ENCODE results near the gene OTULIN.

The OTULIN gene

GRCh38 chr5:14668181-14668591 is 3.7 kb downstream of the OTULIN start:
- DNase-seq (ENCODE audit: low spot score): no peak

DNA sequence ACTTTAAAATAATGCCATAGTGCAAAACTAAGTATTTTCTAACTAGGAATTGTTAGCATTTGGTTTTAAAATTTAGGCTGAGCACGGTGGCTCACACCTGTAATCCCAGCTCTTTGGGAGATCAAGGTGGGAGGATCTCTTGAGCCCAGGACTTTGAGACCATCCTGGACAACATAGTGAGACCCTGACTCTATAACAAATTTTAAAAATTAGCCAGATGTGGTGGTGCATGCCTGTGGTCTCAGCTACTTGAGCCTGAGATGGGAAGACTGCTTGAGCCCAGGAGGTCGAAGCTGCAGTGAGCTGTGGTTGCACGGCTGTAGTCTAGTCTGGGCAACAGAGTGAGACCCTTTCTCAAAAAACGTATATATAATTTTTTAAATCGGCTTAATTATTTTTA is 4.9 kb downstream of the OTULIN start:
- no peak for DNase-seq (ENCODE audit: low spot score)

DNA sequence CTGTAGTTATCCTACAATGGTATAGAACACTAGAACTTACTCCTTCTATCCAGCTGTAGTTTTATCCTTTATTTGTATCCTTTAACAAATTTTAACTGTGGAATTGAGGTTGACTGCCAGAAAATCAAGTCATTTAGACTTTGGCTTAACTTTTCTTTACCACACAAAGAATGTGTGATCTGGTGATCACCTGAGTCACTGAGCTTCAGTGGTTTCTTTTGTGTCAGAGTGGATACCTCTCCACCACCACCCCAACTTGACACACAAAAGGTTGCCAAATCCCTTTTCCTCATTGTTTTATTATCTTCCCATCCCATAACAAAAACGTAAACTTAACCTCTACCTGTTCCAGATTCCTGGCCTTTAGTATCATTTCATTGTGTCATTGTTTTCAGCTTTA is 5.5 kb downstream of the OTULIN start:
- DNase-seq (ENCODE audit: low spot score): no peak

DNA sequence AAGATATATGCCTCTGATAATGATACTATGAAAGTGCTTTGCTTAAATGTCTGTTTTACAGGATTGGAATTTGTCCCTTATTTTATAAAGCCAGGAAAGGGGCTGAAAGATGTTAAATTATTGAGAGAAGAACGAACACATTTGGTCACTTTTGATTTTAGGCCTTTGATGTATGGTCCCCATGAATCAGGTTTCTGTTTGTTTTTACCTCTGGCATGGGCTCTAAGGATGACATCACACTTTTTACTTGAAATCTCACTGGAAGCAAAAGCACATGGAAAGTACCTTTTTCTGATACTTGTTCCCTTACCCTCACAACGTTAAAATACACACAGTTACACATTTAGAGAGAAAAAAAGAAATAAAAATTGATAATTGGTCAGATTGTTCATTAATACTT is 6.9 kb downstream of the OTULIN start:
- DNase-seq (ENCODE audit: low spot score): no peak

GRCh38 chr5:14672082-14672481 is 7.6 kb downstream of the OTULIN start:
- DNase-seq (ENCODE audit: low spot score): no peak

- DNase-seq (ENCODE audit: low spot score): no peak
Observed at GRCh38 chr5:14672484-14673394, 8.2 kb downstream of the OTULIN start.

GRCh38 chr5:14673443-14673842 is 8.9 kb downstream of the OTULIN start:
- no peak for DNase-seq (ENCODE audit: low spot score)

DNA sequence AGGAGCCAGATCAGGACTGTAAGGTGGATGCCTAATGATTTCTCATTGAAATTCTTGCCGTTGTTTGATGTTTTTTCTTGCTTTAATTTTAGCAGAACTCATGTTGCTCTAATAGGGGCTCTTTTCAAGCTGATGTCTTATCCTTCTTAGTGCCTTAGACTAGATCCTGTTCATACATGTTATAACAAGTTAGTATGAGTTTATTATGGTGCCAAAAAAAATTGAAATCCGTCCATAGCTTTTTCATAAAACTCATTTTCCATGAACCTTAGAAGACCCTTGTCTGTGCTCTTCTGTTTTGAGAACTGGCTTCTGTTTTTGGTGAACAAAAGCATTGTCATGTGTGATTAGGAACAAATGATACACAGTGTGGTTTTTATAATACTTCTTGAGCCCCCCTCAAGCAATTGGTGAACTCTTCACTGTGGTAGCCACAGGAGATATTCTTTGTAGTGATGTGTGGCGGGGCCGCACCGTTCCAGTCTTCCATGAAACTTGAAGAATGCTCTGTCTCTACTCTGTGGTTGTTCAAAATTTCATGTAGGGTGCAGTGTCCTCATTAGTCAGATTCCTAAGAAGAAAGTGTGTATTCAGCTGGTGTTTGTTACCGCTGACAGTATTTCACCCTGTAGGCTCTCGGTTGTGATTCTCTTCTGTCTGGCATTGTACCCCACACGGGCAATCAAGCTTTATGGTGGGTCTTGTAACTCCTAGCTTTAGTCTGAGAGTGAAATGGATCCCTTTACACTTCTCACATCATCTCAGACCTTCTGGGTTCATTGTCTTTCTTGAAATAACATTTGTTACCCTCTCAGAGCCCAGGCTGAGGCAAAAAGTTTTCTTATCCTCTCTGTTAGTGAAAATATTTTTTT is 10.7 kb downstream of the OTULIN start:
- no peak for DNase-seq (ENCODE audit: low spot score)

- no peak for DNase-seq (ENCODE audit: low spot score)
Observed at GRCh38 chr5:14675865-14676300, 11.4 kb downstream of the OTULIN start.

- no peak for DNase-seq (ENCODE audit: low spot score)
Observed at GRCh38 chr5:14676320-14676719, 11.8 kb downstream of the OTULIN start.

- DNase-seq (ENCODE audit: low spot score): no peak
Observed at GRCh38 chr5:14678773-14679334, 14.3 kb downstream of the OTULIN start.

GRCh38 chr5:14679595-14679994 is 15.1 kb downstream of the OTULIN start:
- no peak for DNase-seq (ENCODE audit: low spot score)

- DNase-seq (ENCODE audit: low spot score): no peak
Observed at GRCh38 chr5:14681236-14681752, 16.8 kb downstream of the OTULIN start.

GRCh38 chr5:14683906-14684455 is 19.5 kb downstream of the OTULIN start:
- no peak for DNase-seq (ENCODE audit: low spot score)

GRCh38 chr5:14684757-14685156 is 20.2 kb downstream of the OTULIN start:
- DNase-seq (ENCODE audit: low spot score): no peak

DNA sequence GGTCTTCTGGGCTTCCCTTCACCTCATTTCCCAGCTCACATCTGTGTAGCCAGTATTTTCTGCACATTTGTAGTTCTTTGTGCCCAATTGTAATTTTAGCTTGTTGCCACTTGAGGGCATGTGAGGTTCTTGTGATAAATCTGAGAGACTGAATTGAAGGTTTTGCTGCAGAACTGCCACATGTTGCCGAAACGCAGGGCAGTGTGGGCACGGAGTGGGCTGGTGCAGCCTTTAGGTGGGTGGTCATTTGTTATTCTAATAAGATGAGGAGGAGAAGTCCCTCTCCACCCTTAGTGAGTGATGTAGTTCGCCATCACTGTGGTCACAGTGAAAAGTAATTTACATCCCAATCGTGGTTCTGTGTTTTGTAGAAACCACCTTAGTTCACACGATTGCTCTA is 21.2 kb downstream of the OTULIN start:
- DNase-seq (ENCODE audit: low spot score): peak; percentile 71

DNA sequence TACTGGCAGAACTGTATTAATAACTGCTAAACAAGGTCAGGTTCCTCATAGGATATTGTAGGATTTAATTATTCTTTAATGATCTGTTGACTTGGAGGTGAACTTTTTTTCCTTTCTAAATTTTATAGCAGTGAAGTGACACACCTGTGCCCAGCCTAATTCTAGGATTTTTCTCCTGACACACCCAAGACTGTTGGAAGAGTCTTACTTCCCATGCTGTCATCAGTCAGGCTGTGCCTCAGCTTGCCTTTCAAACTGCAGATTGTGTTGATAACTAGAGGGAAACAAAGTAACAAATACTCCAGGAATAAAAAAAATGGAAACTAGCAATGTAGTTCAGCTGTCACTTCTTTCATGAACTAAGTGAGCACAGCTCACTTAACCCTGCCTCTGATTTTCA is 22.0 kb downstream of the OTULIN start:
- DNase-seq (ENCODE audit: low spot score): no peak

DNA sequence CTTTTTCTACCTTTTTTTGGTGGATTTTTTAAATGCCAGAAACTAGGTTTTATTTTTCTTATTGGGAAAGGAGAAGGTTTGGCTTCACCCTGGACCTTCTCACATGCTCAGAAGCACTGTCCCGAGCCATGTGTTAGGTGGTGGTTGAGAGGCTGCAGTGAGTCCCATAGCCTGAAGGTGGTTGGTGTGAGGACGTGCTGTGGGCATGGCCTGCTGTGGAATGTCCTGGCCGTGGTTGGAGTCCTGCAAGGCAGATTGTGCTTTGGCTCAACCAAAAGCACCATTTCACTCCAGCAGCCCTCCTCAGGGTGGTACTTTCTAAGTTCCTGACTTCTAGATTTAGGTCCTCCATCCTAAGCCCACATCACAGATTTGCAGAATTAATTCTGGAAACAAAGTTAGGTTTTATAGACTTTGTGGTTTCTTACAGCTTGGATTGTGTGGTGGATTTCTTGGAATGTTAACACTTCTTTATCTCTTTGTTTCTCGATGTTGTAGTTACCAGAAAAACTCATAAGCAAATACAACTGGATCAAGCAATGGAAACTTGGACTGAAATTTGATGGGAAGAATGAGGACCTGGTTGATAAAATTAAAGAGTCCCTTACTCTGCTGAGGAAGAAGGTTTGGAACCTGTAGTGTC is 22.6 kb downstream of the OTULIN start:
- no peak for DNase-seq (ENCODE audit: low spot score)

DNA sequence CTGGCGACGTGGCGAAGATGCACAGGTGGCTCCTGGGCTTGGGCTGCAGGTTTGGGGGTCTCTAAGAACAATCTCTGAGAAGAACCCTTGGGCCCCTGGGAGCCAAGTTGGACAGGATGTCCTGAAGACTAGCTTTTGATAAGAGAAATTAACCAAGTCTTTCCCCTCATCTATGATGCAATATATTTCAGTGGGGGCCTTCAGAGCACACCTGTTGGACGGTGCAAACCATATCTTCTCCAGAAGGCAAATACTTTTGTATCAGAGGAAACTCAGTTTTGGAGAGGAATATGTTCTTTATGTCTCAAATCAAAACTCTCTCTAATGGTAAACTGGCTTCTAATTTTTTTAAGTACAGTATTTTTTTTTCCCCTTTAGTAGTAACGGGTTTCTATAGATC is 28.6 kb downstream of the OTULIN start:
- DNase-seq (ENCODE audit: low spot score): no peak

GRCh38 chr5:14695152-14695551 is 30.6 kb downstream of the OTULIN start:
- no peak for DNase-seq (ENCODE audit: low spot score)

- peak; percentile 31 for DNase-seq (ENCODE audit: low spot score)
Observed at GRCh38 chr5:14696057-14696456, 31.5 kb downstream of the OTULIN start.

DNA sequence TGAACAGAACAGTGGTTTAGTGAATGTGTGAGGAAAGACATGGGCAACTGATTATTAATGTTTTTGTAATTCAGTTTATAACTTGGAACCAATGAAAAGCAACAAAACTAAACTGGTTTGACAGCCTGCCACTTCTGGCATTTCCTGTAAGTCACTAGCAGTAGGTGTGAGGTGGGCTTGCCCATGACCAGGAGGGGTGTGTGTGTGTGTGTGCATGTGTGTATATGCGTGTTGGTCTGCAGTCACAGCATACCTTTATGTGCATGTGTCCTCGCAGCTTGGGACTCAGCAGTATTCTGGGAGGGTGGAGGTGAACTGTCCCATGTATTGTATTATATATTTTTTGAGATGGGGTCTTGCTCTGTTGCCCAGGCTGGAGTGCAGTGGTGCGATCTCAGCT is 32.3 kb downstream of the OTULIN start:
- DNase-seq (ENCODE audit: low spot score): no peak

Data from iPS-NIHi11 (cell line).